IPS-18a (cell line): ENCODE measurements around the gene GPX5.
"Not testable (repeated sequence)": the region's sequence is repeated elsewhere in the genome, so short reads cannot be mapped to it uniquely, and the experiment has no call there.

Source experiments
- H3K27ac ChIP-seq: one replicate; pipeline ENCODE4 v1.5.1; 2013; ENCODE audit warnings: low read length
- H3K27me3 ChIP-seq: one replicate; pipeline ENCODE4 v1.6.1; 2013; ENCODE audit warnings: mild to moderate bottlenecking, low read length; ENCODE audit not compliant: control insufficient read depth, insufficient read depth
- H3K36me3 ChIP-seq: one replicate; pipeline ENCODE4 v1.6.1; 2013; ENCODE audit warnings: low read depth, low read length; ENCODE audit not compliant: control insufficient read depth
- H3K4me1 ChIP-seq: one replicate; pipeline ENCODE4 v1.6.1; 2013; ENCODE audit warnings: low read depth, low read length; ENCODE audit not compliant: control insufficient read depth
- H3K4me3 ChIP-seq: one replicate; pipeline ENCODE4 v1.5.1; 2013; ENCODE audit warnings: low read length
- H3K9ac ChIP-seq: one replicate; pipeline ENCODE4 v1.6.1; 2013; ENCODE audit warnings: mild to moderate bottlenecking, low read length, moderate library complexity
- H3K9me3 ChIP-seq: one replicate; pipeline ENCODE4 v1.6.1; 2013; ENCODE audit warnings: low read depth, low read length; ENCODE audit not compliant: control insufficient read depth

GPX5 gene

DNA sequence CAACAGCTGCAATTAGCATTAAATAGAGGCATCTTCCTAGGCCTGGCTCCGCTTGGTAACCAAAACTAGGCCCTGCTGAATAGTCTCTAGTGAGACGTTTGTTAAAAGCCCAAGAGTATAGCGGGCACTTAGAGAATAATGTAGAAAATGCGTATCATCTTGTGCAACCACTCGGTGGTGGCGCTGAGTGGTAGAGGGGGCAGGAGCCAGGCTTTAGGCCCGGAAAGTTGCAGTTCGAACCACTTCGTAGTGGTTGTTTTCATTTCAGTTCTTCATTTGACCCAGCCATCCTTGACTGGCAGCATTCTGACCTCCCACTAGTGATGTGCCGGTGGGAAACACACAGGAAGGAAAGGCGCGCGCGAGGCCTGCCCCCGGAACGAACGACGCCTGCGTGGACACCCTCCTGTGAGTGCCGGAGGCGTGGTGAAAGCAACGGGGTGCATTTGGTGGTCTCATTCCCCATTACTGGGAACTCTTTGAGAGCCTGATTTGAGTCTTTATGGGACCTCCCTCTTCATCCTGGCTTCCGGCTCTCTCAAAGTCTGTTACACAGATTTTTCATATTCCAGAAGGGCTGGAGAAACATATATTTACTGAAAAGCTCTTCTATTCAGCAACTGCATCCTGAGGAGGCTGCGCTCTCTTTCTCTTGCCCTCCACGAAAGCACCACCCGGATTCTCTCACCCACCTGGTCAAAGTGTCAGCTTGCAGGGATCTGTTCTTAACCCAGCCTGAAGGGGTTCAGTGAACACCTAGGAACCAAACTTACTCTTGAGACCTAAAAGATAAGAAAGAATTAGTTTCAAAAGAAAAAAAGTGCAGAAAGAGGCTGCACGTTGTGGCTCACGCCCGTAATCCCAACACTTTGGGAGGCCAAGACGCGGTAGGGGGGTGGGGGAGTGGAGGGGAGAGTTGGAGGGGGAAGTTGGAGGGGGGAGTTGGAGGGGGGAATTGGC lies 18.2 kb downstream of the GPX5 start:
- Histone ChIP-seq H3K27ac (peak overlapping the region; percentile 46), H3K9ac (peak overlapping the region; percentile 61), H3K9me3 (no peaks in the 10 kb centered on the region), H3K4me3 (peak overlapping the region; percentile 67), H3K4me1 (peaks cover 8% of the 10 kb centered on the region), H3K27me3 (no peaks in the 10 kb centered on the region), H3K36me3 (no peaks in the 10 kb centered on the region)

DNA sequence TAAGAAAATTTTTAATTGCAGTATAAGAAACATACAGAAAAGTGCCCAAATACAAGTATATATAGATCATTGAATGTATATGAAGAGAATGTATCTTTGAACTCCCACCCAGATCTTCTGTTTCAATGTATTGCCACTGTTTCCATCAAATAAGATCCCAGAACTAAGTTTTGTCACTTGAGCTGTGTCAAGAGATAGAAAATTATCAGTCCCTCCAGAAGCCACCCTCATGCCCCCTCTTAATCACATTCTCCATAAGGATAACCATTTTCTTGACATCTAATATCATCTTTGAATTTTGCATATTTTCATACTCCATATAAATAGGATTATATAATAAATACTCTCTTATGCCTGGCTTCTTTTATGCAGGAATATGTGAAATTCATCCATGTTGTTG lies 20.3 kb downstream of the GPX5 start:
- H3K4me1 ChIP-seq: peaks cover 8% of the 10 kb centered on the region
- no peak overlapping the region for H3K27ac ChIP-seq
- H3K9me3 ChIP-seq: no peaks in the 10 kb centered on the region
- H3K27me3 ChIP-seq: no peaks in the 10 kb centered on the region
- no peaks in the 10 kb centered on the region for H3K36me3 ChIP-seq
- H3K9ac ChIP-seq: no peak overlapping the region
- H3K4me3 ChIP-seq: no peak overlapping the region

DNA sequence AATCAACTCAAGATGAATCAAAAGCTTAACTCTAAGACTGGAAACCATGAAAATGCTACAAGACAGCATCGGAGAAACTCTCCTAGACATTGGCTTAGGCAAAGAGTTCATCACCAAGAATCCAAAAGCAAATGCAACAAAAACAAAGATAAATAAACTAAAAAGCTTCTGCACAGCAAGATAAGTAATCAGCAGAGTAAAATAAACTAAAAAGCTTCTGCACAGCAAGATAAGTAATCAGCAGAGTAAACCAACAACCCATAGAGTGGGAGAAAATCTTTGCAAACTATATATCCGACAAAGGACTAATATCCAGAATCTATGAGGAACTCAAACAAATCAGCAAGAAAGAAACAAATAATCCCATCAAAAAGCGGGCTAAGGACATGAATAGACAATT lies 21.3 kb downstream of the GPX5 start:
- not testable (repeated sequence) for H3K9ac ChIP-seq, H3K4me3 ChIP-seq, H3K36me3 ChIP-seq, H3K9me3 ChIP-seq, H3K27me3 ChIP-seq, H3K27ac ChIP-seq, H3K4me1 ChIP-seq

DNA sequence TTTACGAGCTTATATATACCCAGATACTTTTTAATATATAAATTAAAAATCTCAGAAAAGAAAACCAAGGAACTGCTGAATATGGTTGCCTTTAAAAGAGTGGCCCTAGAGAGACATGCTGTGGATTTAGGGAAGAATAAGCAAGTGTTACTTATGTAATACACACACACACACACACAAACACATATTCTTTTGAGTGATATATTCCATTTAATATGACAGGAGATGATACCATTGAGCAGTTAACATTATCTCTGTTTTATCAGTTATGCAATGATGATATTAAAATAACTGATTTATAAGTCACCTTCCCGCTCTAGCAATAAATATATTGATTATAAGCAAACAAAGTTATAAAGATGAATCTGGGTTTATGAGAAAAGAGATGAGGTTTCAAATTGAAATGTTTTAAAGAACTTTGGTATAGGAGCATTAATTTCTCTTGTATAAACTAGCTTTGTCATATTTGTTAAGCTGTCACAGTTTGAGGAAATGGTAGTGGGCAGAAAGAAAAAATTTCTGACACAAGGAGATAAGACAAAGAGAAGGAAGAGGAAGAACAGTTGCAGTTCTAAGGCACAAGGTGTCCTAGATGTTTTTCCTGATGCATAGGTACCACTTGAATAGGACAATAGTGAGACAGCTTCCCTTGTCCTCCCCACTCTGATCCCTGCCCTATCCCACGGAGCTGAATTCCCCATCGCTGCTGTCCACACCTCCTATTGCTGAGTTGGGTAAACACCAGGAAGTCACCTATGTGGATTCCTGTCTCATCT lies 26.4 kb downstream of the GPX5 start:
- H3K9me3 ChIP-seq: no peaks in the 10 kb centered on the region
- no peaks in the 10 kb centered on the region for H3K36me3 ChIP-seq
- H3K4me3 ChIP-seq: no peak overlapping the region
- no peak overlapping the region for H3K9ac ChIP-seq
- H3K27me3 ChIP-seq: no peaks in the 10 kb centered on the region
- no peaks in the 10 kb centered on the region for H3K4me1 ChIP-seq
- no peak overlapping the region for H3K27ac ChIP-seq

DNA sequence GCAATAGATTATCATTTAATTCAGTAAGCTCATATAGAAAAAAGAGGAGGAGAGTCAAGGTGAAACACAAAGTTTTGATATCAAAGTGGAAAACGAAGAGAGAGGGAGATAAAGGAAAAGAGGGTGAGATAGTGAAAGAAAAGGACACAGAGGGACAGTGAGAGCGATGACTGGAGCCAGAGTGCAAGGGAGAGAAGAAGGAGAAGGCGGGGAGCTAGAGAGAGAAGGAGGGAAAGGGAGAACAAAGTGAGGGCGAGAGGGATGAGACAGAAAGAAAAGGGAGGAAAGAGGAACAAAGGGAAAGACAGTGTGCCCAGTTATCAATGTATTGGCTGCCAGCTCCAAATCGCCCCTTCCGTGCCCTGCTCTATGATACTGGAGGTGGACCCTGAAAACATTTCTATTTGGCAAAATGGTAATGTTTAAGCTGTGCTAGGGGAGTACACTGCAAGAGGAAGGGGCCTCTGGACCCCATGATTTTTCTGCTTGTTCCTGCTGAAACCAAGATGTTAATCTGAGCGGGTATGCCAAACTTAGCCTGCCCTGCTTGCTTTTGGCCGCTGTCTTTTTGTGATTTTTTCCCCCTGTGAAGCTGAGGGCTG lies 27.8 kb downstream of the GPX5 start:
- Histone ChIP-seq H3K27me3 (no peaks in the 10 kb centered on the region), H3K27ac (no peak overlapping the region), H3K9me3 (no peaks in the 10 kb centered on the region), H3K4me1 (no peaks in the 10 kb centered on the region), H3K4me3 (no peak overlapping the region), H3K9ac (no peak overlapping the region), H3K36me3 (no peaks in the 10 kb centered on the region)

DNA sequence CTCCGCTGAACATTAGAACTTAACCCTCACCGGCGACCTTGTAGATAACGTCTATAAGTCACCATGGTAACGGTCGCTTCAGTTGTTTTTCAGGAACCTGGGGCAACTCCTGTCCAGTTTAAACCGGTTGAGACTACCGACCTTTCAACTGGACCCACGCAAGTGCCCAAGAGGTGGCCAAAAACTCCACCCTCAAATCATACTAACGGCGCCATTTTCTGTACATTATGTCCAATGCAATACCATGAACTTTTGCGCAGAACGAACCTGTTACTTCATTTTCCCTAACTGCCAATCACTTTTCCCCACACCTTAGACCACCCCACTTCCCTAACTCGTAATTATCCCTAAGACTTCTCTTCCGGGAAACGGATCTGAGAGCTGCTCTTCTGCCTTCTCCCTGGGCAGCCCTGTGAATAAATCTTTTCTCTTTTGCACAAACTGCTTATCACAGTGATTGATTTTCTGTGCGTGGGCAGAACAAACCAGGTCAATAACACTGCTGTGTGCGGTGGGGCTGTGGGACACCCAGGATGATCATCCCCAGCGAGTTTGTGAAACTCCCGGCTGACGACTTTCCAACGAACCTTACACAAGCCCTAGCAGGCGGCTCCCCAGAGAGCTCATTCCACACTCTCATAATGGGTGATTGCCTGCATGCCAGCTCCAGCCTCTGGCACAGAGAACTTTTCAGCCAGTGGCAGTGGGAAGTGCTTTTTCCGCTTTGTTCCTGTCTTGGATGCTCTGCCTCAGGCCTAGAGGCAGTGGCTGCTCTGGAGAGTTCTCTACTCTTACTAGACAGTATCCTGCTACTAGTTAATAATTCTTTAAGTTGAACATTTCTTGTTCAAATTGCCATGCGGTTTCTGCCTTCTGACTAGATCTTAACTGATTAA lies 28.6 kb downstream of the GPX5 start:
- Histone ChIP-seq H3K27ac (no peak overlapping the region), H3K27me3 (no peaks in the 10 kb centered on the region), H3K9me3 (no peaks in the 10 kb centered on the region), H3K4me3 (no peak overlapping the region), H3K4me1 (no peaks in the 10 kb centered on the region), H3K36me3 (no peaks in the 10 kb centered on the region), H3K9ac (no peak overlapping the region)

DNA sequence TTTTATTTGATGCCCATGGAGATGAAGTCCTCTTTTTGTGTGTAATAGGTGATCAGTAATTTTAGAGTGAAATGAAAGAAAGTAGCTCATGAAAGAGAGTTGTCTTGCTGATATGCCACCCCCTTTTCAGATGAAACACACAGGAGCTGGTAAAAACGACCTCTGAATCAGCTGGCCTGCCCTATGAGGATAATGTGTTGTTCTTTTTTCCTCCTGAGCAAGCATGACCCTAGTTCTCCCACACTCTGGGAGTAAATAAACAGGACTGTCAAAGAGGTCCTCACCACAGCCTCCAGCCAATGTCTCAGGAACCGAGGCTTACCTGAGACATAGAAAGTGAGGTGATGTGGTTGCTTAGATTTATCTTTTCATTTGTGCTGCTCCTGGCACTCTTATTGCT lies 29.5 kb downstream of the GPX5 start:
- Histone ChIP-seq H3K27ac (no peak overlapping the region), H3K9ac (no peak overlapping the region), H3K4me3 (no peak overlapping the region), H3K27me3 (no peaks in the 10 kb centered on the region), H3K4me1 (no peaks in the 10 kb centered on the region), H3K36me3 (no peaks in the 10 kb centered on the region), H3K9me3 (no peaks in the 10 kb centered on the region)

DNA sequence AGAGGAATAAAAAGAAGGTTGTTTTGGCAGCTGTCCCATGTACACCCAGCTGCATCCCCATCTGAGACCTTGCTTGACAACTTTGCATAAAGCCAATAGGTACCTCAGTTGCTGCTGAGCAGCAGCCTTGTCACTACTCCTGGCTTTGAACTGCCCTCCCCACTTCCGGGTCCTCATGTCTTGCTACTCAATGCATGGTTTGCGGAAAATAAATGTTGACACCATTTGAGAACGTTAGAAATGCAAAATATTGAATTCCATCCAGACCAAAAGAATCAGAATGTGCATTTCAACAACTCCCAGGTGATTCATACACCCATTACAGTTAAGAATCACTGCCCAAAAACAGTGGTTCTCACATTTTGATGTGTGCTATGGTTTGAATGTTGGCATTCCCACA lies 32.9 kb downstream of the GPX5 start:
- H3K27ac ChIP-seq: no peak overlapping the region
- no peaks in the 10 kb centered on the region for H3K9me3 ChIP-seq
- no peaks in the 10 kb centered on the region for H3K36me3 ChIP-seq
- no peaks in the 10 kb centered on the region for H3K4me1 ChIP-seq
- H3K4me3 ChIP-seq: no peak overlapping the region
- peaks cover 6% of the 10 kb centered on the region for H3K27me3 ChIP-seq
- no peak overlapping the region for H3K9ac ChIP-seq

DNA sequence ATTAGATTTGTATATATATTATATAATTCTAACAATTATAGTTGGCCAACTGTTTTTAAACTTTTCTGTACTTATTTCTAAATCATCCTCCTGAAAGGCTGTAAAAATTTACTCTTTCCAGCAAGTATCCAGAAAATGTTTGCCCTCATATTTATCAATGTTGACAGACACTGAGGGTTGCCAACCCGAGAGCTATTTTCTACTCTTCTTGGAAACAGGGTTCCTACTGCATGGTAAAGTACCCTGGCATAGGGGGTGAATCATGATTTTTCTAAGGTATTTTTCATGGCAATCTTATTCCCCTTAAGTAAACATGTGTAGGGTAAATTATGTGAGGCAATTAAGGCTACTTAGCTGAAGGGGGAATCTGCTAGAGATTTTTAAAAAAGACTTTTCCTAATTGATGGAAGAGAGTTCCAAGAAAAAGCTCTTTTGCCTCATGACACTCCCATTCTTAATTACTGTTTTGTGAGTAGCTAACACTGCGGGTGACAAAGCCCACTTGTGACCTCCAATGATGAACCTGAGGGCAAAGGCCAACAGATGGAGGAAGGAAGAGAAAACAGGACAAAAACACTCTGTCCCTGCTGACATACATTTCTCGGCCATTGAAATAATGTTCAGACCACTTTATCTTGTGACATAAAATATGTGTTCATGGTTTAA lies 37.9 kb downstream of the GPX5 start:
- no peaks in the 10 kb centered on the region for H3K4me1 ChIP-seq
- H3K9me3 ChIP-seq: no peaks in the 10 kb centered on the region
- no peaks in the 10 kb centered on the region for H3K36me3 ChIP-seq
- no peak overlapping the region for H3K27ac ChIP-seq
- no peak overlapping the region for H3K4me3 ChIP-seq
- no peak overlapping the region for H3K9ac ChIP-seq
- peaks cover 6% of the 10 kb centered on the region for H3K27me3 ChIP-seq

DNA sequence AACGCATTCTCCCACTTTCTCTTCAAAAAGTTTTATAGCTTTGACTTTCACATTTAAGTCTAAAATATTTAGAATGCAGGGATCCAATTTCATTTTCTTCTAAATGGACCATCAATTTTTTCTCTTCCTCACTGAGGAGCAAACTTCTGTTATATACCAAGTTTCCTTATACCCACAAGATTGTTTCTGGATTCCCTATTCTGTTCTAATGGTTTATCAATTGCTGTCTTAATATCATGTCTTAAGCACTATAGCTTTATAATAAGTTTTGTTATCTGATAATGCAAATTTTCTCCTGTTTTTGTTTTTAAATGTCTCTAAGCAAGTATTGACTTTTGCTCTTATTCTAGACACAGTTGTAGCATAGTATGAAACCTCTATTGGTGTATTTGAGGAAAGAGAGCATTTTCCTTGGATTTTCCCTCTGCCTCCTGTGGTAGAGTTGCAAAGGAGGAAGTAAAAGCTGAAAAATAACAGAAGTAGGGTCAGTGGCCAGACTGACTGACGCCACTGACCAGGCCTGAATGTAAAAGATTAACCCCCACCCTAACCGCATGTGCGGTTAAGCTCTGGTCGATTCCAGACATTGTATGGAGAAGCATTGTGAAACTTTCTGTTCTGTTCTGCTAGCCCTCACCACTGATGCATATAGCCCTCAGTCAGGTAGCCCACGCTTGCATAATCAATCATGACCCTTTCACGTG lies 40.3 kb downstream of the GPX5 start:
- Histone ChIP-seq H3K9me3 (no peaks in the 10 kb centered on the region), H3K4me1 (no peaks in the 10 kb centered on the region), H3K9ac (no peak overlapping the region), H3K27ac (no peak overlapping the region), H3K4me3 (no peak overlapping the region), H3K27me3 (no peaks in the 10 kb centered on the region), H3K36me3 (no peaks in the 10 kb centered on the region)
